B cell (primary cell): ENCODE results near the gene LPO.

ENCODE experiments used
- EZH2 ChIP-seq: IDR thresholded peaks from 2 replicates; pipeline ENCODE4 v1.6.1; 2012; ENCODE audit warnings: borderline replicate concordance, low read depth, mild to moderate bottlenecking, moderate library complexity, low read length; ENCODE audit not compliant: insufficient read depth, poor library complexity, severe bottlenecking
- TF ChIP-seq, protein P1 (sequence below): fragments of 200-600 bp; IDR thresholded peaks from one replicate; pipeline ENCODE4 v1.8.0; 2022; ENCODE audit warnings: antibody characterized with exemption, mild to moderate bottlenecking

DNA sequence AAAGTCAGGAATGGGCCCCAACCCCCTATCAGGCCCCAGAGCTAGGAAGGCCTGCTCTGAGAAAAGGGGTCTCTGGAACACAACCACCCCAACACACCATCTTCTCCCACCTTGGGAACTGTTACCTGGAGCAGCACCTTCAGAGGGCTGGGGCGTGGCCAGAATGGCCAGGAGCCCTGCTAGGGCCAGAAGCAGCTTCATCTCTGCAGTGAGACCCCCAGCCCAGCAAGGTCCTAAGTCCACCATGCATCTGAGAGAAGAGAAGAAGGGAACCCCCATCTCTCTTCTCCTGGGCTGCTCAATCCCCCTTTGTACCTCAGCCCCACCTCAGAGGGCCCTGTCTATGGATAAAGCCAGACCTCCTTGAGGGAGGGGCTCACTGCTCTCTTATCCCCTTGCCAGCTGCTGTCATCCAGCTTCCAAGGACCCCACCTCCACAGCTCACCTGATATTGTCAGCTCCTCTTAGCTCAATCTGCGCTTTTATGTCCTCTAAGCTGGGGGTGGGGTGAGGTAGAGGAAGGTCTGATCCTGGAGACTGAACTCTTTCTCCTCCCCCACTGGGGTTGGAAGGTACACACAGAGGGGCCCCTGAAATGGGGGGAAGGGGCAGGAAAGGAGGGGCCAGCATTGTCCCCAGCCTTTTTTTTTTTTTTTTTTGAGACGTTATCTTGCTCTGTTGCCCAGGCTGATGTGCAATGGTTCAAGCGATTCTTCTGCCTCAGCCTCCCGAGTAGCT, 42.3 kb downstream of the LPO start, which contains the start of gene MPO:
- TF ChIP-seq, protein P1, sequence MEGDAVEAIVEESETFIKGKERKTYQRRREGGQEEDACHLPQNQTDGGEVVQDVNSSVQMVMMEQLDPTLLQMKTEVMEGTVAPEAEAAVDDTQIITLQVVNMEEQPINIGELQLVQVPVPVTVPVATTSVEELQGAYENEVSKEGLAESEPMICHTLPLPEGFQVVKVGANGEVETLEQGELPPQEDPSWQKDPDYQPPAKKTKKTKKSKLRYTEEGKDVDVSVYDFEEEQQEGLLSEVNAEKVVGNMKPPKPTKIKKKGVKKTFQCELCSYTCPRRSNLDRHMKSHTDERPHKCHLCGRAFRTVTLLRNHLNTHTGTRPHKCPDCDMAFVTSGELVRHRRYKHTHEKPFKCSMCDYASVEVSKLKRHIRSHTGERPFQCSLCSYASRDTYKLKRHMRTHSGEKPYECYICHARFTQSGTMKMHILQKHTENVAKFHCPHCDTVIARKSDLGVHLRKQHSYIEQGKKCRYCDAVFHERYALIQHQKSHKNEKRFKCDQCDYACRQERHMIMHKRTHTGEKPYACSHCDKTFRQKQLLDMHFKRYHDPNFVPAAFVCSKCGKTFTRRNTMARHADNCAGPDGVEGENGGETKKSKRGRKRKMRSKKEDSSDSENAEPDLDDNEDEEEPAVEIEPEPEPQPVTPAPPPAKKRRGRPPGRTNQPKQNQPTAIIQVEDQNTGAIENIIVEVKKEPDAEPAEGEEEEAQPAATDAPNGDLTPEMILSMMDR, result no peak
- no peak for TF ChIP-seq EZH2
